ENCODE data around the gene SHANK2. TPM values are rescaled to one million over a fixed set of nuclear protein-coding genes. Genes with fewer than 3 reads are reported as not detected.

SHANK2 gene
- total RNA-seq, 1 donor from 2014 or later: 10.9 TPM

GRCh38 chr11:71228961-71229360 is 23.4 kb downstream of the SHANK2 start:
- H3K4me3 ChIP-seq (ENCODE audit: low read depth, low read length): no peak overlapping the region
- no peak for DNase-seq (ENCODE audit: low read depth)
- TF ChIP-seq CTCF (conservative IDR thresholded peaks at IDR 0.05; ENCODE audit: low read depth, low read length): no peak

- no peak overlapping the region for H3K4me3 ChIP-seq (ENCODE audit: low read depth, low read length)
- no peak for TF ChIP-seq CTCF (conservative IDR thresholded peaks at IDR 0.05; ENCODE audit: low read depth, low read length)
- DNase-seq (ENCODE audit: low read depth): no peak
These were observed 25.2 kb downstream of the SHANK2 start for GRCh38 chr11:71227058-71227659.

GRCh38 chr11:71223671-71224660 is 28.4 kb downstream of the SHANK2 start:
- peak; percentile 4 for TF ChIP-seq CTCF (conservative IDR thresholded peaks at IDR 0.05; ENCODE audit: low read depth, low read length)
- no peak overlapping the region for H3K4me3 ChIP-seq (ENCODE audit: low read depth, low read length)
- DNase-seq (ENCODE audit: low read depth): no peak

- DNase-seq (ENCODE audit: low read depth): no peak
- no peak overlapping the region for H3K4me3 ChIP-seq (ENCODE audit: low read depth, low read length)
- no peak for TF ChIP-seq CTCF (conservative IDR thresholded peaks at IDR 0.05; ENCODE audit: low read depth, low read length)
These were observed 29.3 kb downstream of the SHANK2 start for GRCh38 chr11:71223081-71223405.

- DNase-seq (ENCODE audit: low read depth): no peak
- no peak overlapping the region for H3K4me3 ChIP-seq (ENCODE audit: low read depth, low read length)
- no peak for TF ChIP-seq CTCF (conservative IDR thresholded peaks at IDR 0.05; ENCODE audit: low read depth, low read length)
These were observed 29.9 kb downstream of the SHANK2 start for GRCh38 chr11:71222318-71223080.

- H3K4me3 ChIP-seq (ENCODE audit: low read depth, low read length): no peak overlapping the region
- no peak for TF ChIP-seq CTCF (conservative IDR thresholded peaks at IDR 0.05; ENCODE audit: low read depth, low read length)
- no peak for DNase-seq (ENCODE audit: low read depth)
These were observed 30.6 kb downstream of the SHANK2 start for GRCh38 chr11:71221821-71222220.
